Purkinje cell (primary cell): Measurements from ENCODE around the gene CFAP92. TPM values are rescaled to one million over a fixed set of nuclear protein-coding genes. Genes with fewer than 3 reads are reported as not detected.

Experiments
- polyA plus RNA-seq: library from polyadenylated mRNA; unstranded; fragments of >200 nt; fragmentation: Nextera tagmentation; gene quantifications from 2 replicates; pipeline ENCODE4 v1.2.1, GENCODE V29; 2014

CFAP92 gene
- 0.13 and 0.34 TPM in 2 replicates for polyA plus RNA-seq

GRCh38 chr3:128993461-128994172, at the start of gene CFAP92:
CFAP92 (minus strand) TSS chr3:128994076; CDS start chr3:128993304, 772 bp downstream.

GRCh38 chr3:129001101-129001805, 7.4 kb upstream of the CFAP92 start, which contains the start of gene EFCC1:
EFCC1 (plus strand) TSS chr3:129001304; CDS start chr3:129001629, 325 bp downstream.

GRCh38 chr3:128879125-128879969, 114.5 kb downstream of the CFAP92 start, which contains the start of gene ACAD9:
ACAD9 (plus strand) TSS chr3:128879620; CDS start chr3:128879692, 72 bp downstream.

Other genes starting within 250 kb of the CFAP92 start
- gene ACAD9, start 114.5 kb downstream of the CFAP92 start, polyA plus RNA-seq, result 4.9 and 7.3 TPM in 2 replicates
- gene EFCC1, start 7.2 kb upstream of the CFAP92 start, polyA plus RNA-seq, result not detected in 2 replicates
- gene GP9, start 66.7 kb upstream of the CFAP92 start, polyA plus RNA-seq, result not detected in 2 replicates
- 0.83 and 1.8 TPM in 2 replicates for gene RAB43, start 127.7 kb upstream of the CFAP92 start, polyA plus RNA-seq
- 5.7 and 11.1 TPM in 2 replicates for gene ISY1, start 167.0 kb upstream of the CFAP92 start, polyA plus RNA-seq
- 169 and 175 TPM in 2 replicates for gene CNBP, start 189.8 kb upstream of the CFAP92 start, polyA plus RNA-seq